Type B pancreatic cell (in vitro differentiated cells): Measurements from ENCODE around the gene ZNF641. TPM values are rescaled to one million over a fixed set of nuclear protein-coding genes. Genes with fewer than 3 reads are reported as not detected.
A peak's percentile ranks its signal among the peaks of the same experiment; 100 is the strongest.

ENCODE experiments used
- DNase-seq: peaks from one replicate; pipeline ENCODE4 v3.0.0; 2021; ENCODE audit warnings: mixed read lengths; ENCODE audit not compliant: unreplicated experiment; ENCODE audit errors: extremely low spot score
- H3K27ac Mint-ChIP-seq: 2 replicates; pipeline ENCODE4 v1.8.0; 2021; ENCODE audit warnings: mild to moderate bottlenecking, mixed read lengths
- H3K27me3 Mint-ChIP-seq: 2 replicates; pipeline ENCODE4 v1.8.0; 2021; ENCODE audit warnings: mixed read lengths
- H3K36me3 Mint-ChIP-seq: 2 replicates; pipeline ENCODE4 v1.8.0; 2021; ENCODE audit warnings: mixed read lengths
- H3K4me1 Mint-ChIP-seq: one replicate; pipeline ENCODE4 v1.8.0; 2021; ENCODE audit warnings: mixed read lengths; ENCODE audit not compliant: unreplicated experiment
- H3K4me3 Mint-ChIP-seq: 2 replicates; pipeline ENCODE4 v1.8.0; 2021; ENCODE audit warnings: mild to moderate bottlenecking, mixed read lengths
- H3K9me3 Mint-ChIP-seq: 2 replicates; pipeline ENCODE4 v1.8.0; 2021; ENCODE audit warnings: mixed read lengths
- long read RNA-seq: library from polyadenylated mRNA; unstranded; transcript quantifications from one replicate; pipeline ENCODE4 v2.0.0, GENCODE V29; 2020
- total RNA-seq: library from RNA; stranded (reverse); gene quantifications from 2 replicates; pipeline ENCODE4 v1.2.1, GENCODE V29; 2021; ENCODE audit warnings: low replicate concordance
- TF ChIP-seq, protein P1 (sequence below): fragments of 200-600 bp; sonication (generic); conservative IDR thresholded peaks from 2 replicates; pipeline ENCODE4 v1.5.0; 2021; ENCODE audit warnings: antibody characterized with exemption, mild to moderate bottlenecking

The ZNF641 gene
- total RNA-seq, result 9.5 and 19.4 TPM in 2 replicates
- long read RNA-seq, transcript ZNF641-205 (6 exons, 1,823 nt), result major isoform, 5 of 11 reads
- long read RNA-seq, partial matches to known transcripts, result 0 of 11 reads
- long read RNA-seq, other reads (novel, unspliced or antisense), result 6 of 11 reads

DNA sequence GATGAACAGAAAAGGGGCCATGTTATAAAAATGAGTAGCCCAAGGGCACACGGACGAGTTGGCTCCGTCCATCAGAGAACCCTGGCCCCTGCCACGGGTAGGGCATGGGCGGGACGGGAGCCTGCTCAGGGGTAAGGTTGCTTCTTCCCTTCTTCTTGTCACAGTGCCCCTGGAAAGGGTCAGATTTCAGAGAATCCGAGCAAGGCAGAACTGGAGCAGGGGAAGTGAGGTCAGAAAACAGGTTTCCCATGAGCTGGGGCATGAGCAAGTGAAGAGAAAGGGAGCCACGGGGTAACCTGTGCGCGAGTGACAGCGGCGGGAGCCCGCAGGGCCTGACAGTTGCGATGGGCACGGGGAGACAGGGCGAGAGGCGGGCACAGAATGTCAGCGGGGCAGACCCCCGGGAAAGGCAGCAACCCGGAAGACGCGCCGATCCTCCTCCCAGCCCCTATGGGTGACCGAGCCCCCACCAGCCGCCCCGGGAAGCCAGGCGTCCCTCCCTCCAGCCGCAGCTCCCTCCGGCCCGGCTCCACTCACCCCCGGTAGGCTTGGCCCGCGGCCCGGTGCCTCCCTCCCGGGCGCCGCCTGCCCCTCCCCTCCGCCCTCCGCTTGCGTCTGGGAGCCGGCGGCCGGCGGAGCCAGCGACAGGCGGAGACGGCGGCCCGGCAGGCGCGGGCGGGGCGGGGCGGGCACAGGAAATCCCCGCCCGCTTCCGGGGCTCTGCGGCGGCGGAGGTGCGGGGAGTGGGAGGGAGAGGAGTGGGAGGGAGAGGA, at the start of gene ZNF641:
TSS of gene ZNF641 (minus strand) at position 671 of the 773 bp plus-strand sequence. CDS start 2,829 bp downstream, outside the sequence.
- peak within 1 kb of the TSS; percentile 98 for H3K4me3 Mint-ChIP-seq
- TF ChIP-seq, protein P1, sequence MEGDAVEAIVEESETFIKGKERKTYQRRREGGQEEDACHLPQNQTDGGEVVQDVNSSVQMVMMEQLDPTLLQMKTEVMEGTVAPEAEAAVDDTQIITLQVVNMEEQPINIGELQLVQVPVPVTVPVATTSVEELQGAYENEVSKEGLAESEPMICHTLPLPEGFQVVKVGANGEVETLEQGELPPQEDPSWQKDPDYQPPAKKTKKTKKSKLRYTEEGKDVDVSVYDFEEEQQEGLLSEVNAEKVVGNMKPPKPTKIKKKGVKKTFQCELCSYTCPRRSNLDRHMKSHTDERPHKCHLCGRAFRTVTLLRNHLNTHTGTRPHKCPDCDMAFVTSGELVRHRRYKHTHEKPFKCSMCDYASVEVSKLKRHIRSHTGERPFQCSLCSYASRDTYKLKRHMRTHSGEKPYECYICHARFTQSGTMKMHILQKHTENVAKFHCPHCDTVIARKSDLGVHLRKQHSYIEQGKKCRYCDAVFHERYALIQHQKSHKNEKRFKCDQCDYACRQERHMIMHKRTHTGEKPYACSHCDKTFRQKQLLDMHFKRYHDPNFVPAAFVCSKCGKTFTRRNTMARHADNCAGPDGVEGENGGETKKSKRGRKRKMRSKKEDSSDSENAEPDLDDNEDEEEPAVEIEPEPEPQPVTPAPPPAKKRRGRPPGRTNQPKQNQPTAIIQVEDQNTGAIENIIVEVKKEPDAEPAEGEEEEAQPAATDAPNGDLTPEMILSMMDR, result no peak
- no peaks in the 10 kb centered on the region for H3K9me3 Mint-ChIP-seq
- H3K27me3 Mint-ChIP-seq, result peaks cover 3% of the 10 kb centered on the region
- H3K4me1 Mint-ChIP-seq, result peaks cover 7% of the 10 kb centered on the region
- peaks cover 13% of the 10 kb centered on the region for H3K36me3 Mint-ChIP-seq
- DNase-seq, result peak; percentile 78
- H3K27ac Mint-ChIP-seq, result peak within 1 kb of the TSS; percentile 98

DNA sequence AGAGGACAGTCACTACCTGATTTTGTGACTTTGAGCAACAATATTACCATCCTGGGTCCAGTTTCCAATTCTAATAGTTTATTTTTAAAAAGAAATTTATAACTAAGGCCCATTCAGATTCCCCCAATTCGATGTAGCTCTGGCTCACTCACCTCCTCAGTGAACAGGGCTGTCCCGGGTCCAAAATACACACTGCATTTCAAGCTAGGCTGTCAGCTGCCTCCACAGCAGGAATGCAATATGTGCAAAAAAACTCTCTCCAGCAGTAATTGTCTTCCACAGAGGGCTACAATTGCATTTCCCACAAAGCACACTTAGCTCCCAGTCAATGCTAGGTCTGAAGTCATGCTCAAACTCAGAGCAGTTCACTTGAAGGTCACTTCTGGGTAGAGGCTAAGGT, 39.3 kb upstream of the ZNF641 start:
- Mint-ChIP-seq H3K9me3 (no peaks in the 10 kb centered on the region), H3K36me3 (no peaks in the 10 kb centered on the region), H3K4me1 (no peaks in the 10 kb centered on the region), H3K27me3 (peaks cover 37% of the 10 kb centered on the region), H3K4me3 (no peak overlapping the region), H3K27ac (no peak overlapping the region)
- DNase-seq, result no peak
- TF ChIP-seq, protein P1, result no peak

DNA sequence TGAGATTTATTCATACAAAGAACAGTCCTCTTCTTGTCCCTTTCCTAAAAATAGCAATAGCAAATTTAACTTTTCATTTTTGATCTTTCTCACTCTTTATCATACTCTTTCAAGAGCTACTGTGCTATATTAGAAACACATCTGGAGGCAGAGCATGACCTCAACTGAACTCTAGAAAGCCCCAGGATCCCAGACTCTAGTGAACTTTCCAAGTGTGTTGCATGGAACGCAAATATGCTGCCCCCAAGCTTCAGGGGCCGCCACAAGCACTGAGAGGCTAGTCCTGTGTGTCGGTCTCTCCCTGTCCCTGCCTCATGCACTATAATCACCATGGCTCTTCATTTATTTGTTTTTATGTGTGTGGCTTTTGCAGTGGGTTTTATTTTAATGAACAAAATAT, 38.7 kb upstream of the ZNF641 start:
- DNase-seq, result no peak
- TF ChIP-seq, protein P1, result no peak
- Mint-ChIP-seq H3K4me3 (no peak overlapping the region), H3K4me1 (no peaks in the 10 kb centered on the region), H3K36me3 (no peaks in the 10 kb centered on the region), H3K9me3 (no peaks in the 10 kb centered on the region), H3K27me3 (peaks cover 34% of the 10 kb centered on the region), H3K27ac (no peak overlapping the region)

DNA sequence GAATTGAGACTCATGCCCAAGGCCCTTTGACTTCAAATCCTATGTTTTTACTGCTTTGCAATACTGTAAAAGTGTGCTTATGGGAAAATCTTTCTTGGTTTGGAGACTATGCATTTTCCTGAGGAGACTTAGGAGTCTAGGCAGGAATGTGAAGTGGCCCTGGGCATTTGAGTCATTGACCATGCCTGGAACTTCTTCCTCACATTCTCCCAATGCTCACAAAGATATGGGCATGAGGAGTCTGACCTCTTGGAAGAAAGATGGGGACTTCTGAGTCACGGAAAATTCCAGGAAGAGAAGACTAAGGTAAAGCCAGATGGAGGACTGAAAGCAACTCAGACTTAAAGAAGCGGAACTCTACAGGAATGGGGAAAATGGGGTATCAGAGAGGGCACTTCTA, 38.2 kb upstream of the ZNF641 start:
- H3K4me3 Mint-ChIP-seq, result no peak overlapping the region
- H3K27me3 Mint-ChIP-seq, result peaks cover 30% of the 10 kb centered on the region
- TF ChIP-seq, protein P1, result no peak
- no peaks in the 10 kb centered on the region for H3K4me1 Mint-ChIP-seq
- H3K36me3 Mint-ChIP-seq, result no peaks in the 10 kb centered on the region
- H3K9me3 Mint-ChIP-seq, result no peaks in the 10 kb centered on the region
- no peak overlapping the region for H3K27ac Mint-ChIP-seq
- DNase-seq, result no peak

DNA sequence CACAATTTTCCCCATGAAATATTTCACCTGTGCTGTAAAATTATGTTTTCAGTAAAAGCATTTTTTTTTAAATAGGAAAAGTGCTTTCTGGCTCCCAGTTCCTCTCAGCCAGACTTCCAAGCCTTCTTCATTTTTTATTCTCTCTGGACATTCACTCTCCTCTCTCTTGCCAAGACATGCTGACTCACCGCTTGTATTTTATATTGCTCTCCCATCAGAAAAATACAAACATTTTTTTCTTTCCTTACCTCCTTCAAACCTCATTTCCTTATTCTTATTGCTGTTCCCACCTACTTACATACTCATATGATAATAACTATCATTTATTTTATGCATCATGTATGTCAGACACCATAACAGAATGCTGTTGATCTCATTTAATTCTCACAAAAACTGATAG, 37.7 kb upstream of the ZNF641 start:
- TF ChIP-seq, protein P1, result no peak
- H3K36me3 Mint-ChIP-seq, result no peaks in the 10 kb centered on the region
- H3K27me3 Mint-ChIP-seq, result peaks cover 33% of the 10 kb centered on the region
- no peak overlapping the region for H3K27ac Mint-ChIP-seq
- H3K9me3 Mint-ChIP-seq, result no peaks in the 10 kb centered on the region
- H3K4me3 Mint-ChIP-seq, result no peak overlapping the region
- no peaks in the 10 kb centered on the region for H3K4me1 Mint-ChIP-seq
- no peak for DNase-seq
